BJ (cell line): Measurements from ENCODE around the gene C16orf92. TPM values are rescaled to one million over a fixed set of nuclear protein-coding genes. Genes with fewer than 3 reads are reported as not detected.

ENCODE experiments used
- CTCF ChIA-PET: fragments of 350-600 bp; formaldehyde crosslinking; extraction: SDS; loops from one replicate; lab custom pipeline; 2021; ENCODE audit warnings: antibody characterized with exemption, inconsistent platforms; lab: Yijun Ruan, JAX
- POLR2A ChIA-PET: fragments of 300-600 bp; sonication (Branson Sonifier 250); formaldehyde crosslinking; extraction: SDS; loops from one replicate; lab custom pipeline; 2021; ENCODE audit warnings: antibody characterized with exemption; lab: Charles Lee
- DNase-seq: peaks from one replicate; pipeline ENCODE4 v3.0.0-alpha.2; 2011; ENCODE audit warnings: low read depth
- H3K27me3 ChIP-seq: 2 replicates; pipeline ENCODE4 v1.6.0; 2011; ENCODE audit warnings: low read length; ENCODE audit not compliant: control insufficient read depth, insufficient read depth
- H3K36me3 ChIP-seq: 2 replicates; pipeline ENCODE4 v1.5.1; 2011; ENCODE audit warnings: low read length; ENCODE audit not compliant: control insufficient read depth, insufficient read depth
- H3K4me3 ChIP-seq: 2 replicates; pipeline ENCODE4 v1.5.1; 2011; ENCODE audit warnings: low read depth, mild to moderate bottlenecking, control low read depth, low read length
- CTCF ChIP-seq: IDR thresholded peaks from 2 replicates; pipeline ENCODE4 v1.5.1; 2011; ENCODE audit warnings: low read depth, mild to moderate bottlenecking, control low read depth, inconsistent platforms, low read length, moderate library complexity; ENCODE audit not compliant: insufficient read depth
- polyA plus RNA-seq: library from polyadenylated mRNA; depleted of rRNA; stranded (reverse); fragments of >200 nt; gene quantifications from 2 replicates; pipeline ENCODE4 v1.2.3, GENCODE V29; 2011

The C16orf92 gene
- polyA plus RNA-seq, 1 experiment, result not detected

GRCh38 chr16:29989111-29989858 lies 33.7 kb upstream of the C16orf92 start:
- no peak overlapping the region for H3K4me3 ChIP-seq
- CTCF ChIA-PET, result interaction anchor here (0.6 to 1.7 kb wide), 4 partner anchors 12 to 52 kb away, joined by 3 to 4 read pairs (median 3); no protein-coding TSS in a partner anchor
- H3K27me3 ChIP-seq, result no peaks in the 10 kb centered on the region
- POLR2A ChIA-PET, result no interaction called here
- DNase-seq, result no peak
- peaks cover 63% of the 10 kb centered on the region for H3K36me3 ChIP-seq
- no peak for TF ChIP-seq CTCF

GRCh38 chr16:29990034-29990433 lies 33.0 kb upstream of the C16orf92 start:
- ChIA-PET CTCF (interaction anchor here (0.9 to 1.7 kb wide), 3 partner anchors 13 to 32 kb away, joined by 3 read pairs; no protein-coding TSS in a partner anchor), POLR2A (no interaction called here)
- Histone ChIP-seq H3K4me3 (no peak overlapping the region), H3K36me3 (peaks cover 61% of the 10 kb centered on the region), H3K27me3 (no peaks in the 10 kb centered on the region)
- no peak for DNase-seq
- TF ChIP-seq CTCF, result no peak

- Histone ChIP-seq H3K36me3 (peaks cover 53% of the 10 kb centered on the region), H3K4me3 (no peak overlapping the region), H3K27me3 (no peaks in the 10 kb centered on the region)
- POLR2A ChIA-PET, result no interaction called here
- TF ChIP-seq CTCF, result no peak
- CTCF ChIA-PET, result no interaction called here
- DNase-seq, result no peak
Observed at GRCh38 chr16:29990883-29991570, 32.0 kb upstream of the C16orf92 start.

- no peak for DNase-seq
- no peak overlapping the region for H3K4me3 ChIP-seq
- no peak for TF ChIP-seq CTCF
- ChIA-PET POLR2A (no interaction called here), CTCF (no interaction called here)
- H3K27me3 ChIP-seq, result no peaks in the 10 kb centered on the region
- H3K36me3 ChIP-seq, result peaks cover 49% of the 10 kb centered on the region
Observed at GRCh38 chr16:29991571-29991904, 31.5 kb upstream of the C16orf92 start.

GRCh38 chr16:29992344-29992967 lies 30.5 kb upstream of the C16orf92 start:
- TF ChIP-seq CTCF, result no peak
- H3K27me3 ChIP-seq, result no peaks in the 10 kb centered on the region
- peaks cover 41% of the 10 kb centered on the region for H3K36me3 ChIP-seq
- no peak for DNase-seq
- no peak overlapping the region for H3K4me3 ChIP-seq
- ChIA-PET CTCF (no interaction called here), POLR2A (no interaction called here)
